Measurements from ENCODE around the gene CD101.
A peak's percentile ranks its signal among the peaks of the same experiment; 100 is the strongest.

Gene CD101

GRCh38 chr1:116962987-116963639 is 38.4 kb upstream of the CD101 start:
- Histone ChIP-seq H3K23ac (ENCODE audit: low read length in 2 of 2) (no peak overlapping the region), H3K4me2 (ENCODE audit: low read length, poor library complexity, severe bottlenecking) (no peak overlapping the region), H3K4me1 (ENCODE audit: control insufficient read depth, insufficient read depth, low read depth, low read length) (no peaks in the 10 kb centered on the region), H2BK5ac (ENCODE audit: low read depth, low read length, poor library complexity, severe bottlenecking) (no peak overlapping the region), H3K18ac (ENCODE audit: low read depth in 1 of 2, low read length in 2 of 2) (no peak overlapping the region), H3K4me3 (ENCODE audit: insufficient read depth in 1 of 2, low read depth in 1 of 2, low read length in 2 of 2) (no peak overlapping the region), H3K9me3 (ENCODE audit: control insufficient read depth, low read length) (no peaks in the 10 kb centered on the region), H4K91ac (ENCODE audit: low read length) (no peak overlapping the region), H3K27me3 (ENCODE audit: control insufficient read depth in 1 of 2, insufficient read depth in 1 of 2, low read length in 2 of 2) (no peaks in the 10 kb centered on the region), H2AK5ac (ENCODE audit: low read length, severe bottlenecking) (no peak overlapping the region), H4K8ac (ENCODE audit: low read length) (no peak overlapping the region), H2BK12ac (ENCODE audit: low read length in 2 of 2) (no peak overlapping the region), H3K36me3 (ENCODE audit: control insufficient read depth in 1 of 2, insufficient read depth in 2 of 2, low read depth in 1 of 2, low read length in 2 of 2) (peaks cover 16 to 35% of the 10 kb centered on the region in 2 experiments), H3K27ac (ENCODE audit: low read length, poor library complexity, severe bottlenecking) (no peak overlapping the region), H2BK15ac (ENCODE audit: low read depth, poor library complexity, severe bottlenecking) (no peak overlapping the region), H2AFZ (ENCODE audit: low read depth, low read length) (no peak overlapping the region), H3K14ac (ENCODE audit: low read length in 2 of 2) (no peak overlapping the region), H3K4ac (ENCODE audit: low read depth in 1 of 2, low read length in 2 of 2) (no peak overlapping the region), H2BK120ac (ENCODE audit: low read depth, low read length) (no peak overlapping the region), H3K79me1 (replicated peaks; ENCODE audit: low read length, poor library complexity, severe bottlenecking) (peaks cover 39% of the 10 kb centered on the region), H3K9ac (ENCODE audit: low read length) (no peak overlapping the region)
- no peak for DNase-seq
- 91% methylated on average over 4 of the region's 4 CpGs for WGBS

- H2BK15ac ChIP-seq (ENCODE audit: low read depth, poor library complexity, severe bottlenecking): no peak overlapping the region
- no peak overlapping the region for H2BK120ac ChIP-seq (ENCODE audit: low read depth, low read length)
- peaks cover 13 to 14% of the 10 kb centered on the region in 2 experiments for H3K36me3 ChIP-seq (ENCODE audit: control insufficient read depth in 1 of 2, insufficient read depth in 2 of 2, low read depth in 1 of 2, low read length in 2 of 2)
- H4K8ac ChIP-seq (ENCODE audit: low read length): no peak overlapping the region
- H3K18ac ChIP-seq (ENCODE audit: low read depth in 1 of 2, low read length in 2 of 2): no peak overlapping the region
- H3K14ac ChIP-seq (ENCODE audit: low read length in 2 of 2): no peak overlapping the region
- no peaks in the 10 kb centered on the region for H3K9me3 ChIP-seq (ENCODE audit: control insufficient read depth, low read length)
- H3K4me3 ChIP-seq (ENCODE audit: insufficient read depth in 1 of 2, low read depth in 1 of 2, low read length in 2 of 2): no peak overlapping the region
- no peak overlapping the region for H2AFZ ChIP-seq (ENCODE audit: low read depth, low read length)
- H3K4ac ChIP-seq (ENCODE audit: low read depth in 1 of 2, low read length in 2 of 2): no peak overlapping the region
- DNase-seq: no peak
- H3K4me1 ChIP-seq (ENCODE audit: control insufficient read depth, insufficient read depth, low read depth, low read length): peaks cover under 1% of the 10 kb centered on the region
- H3K4me2 ChIP-seq (ENCODE audit: low read length, poor library complexity, severe bottlenecking): no peak overlapping the region
- no peaks in the 10 kb centered on the region for H3K27me3 ChIP-seq (ENCODE audit: control insufficient read depth in 1 of 2, insufficient read depth in 1 of 2, low read length in 2 of 2)
- no peak overlapping the region for H2BK12ac ChIP-seq (ENCODE audit: low read length in 2 of 2)
- H4K91ac ChIP-seq (ENCODE audit: low read length): no peak overlapping the region
- no peak overlapping the region for H3K23ac ChIP-seq (ENCODE audit: low read length in 2 of 2)
- peaks cover 24% of the 10 kb centered on the region for H3K79me1 ChIP-seq (replicated peaks; ENCODE audit: low read length, poor library complexity, severe bottlenecking)
- WGBS: 98% methylated on average over 11 of the region's 11 CpGs
- no peak overlapping the region for H2BK5ac ChIP-seq (ENCODE audit: low read depth, low read length, poor library complexity, severe bottlenecking)
- no peak overlapping the region for H3K27ac ChIP-seq (ENCODE audit: low read length, poor library complexity, severe bottlenecking)
- H2AK5ac ChIP-seq (ENCODE audit: low read length, severe bottlenecking): no peak overlapping the region
- H3K9ac ChIP-seq (ENCODE audit: low read length): no peak overlapping the region
Observed at GRCh38 chr1:116966791-116967190, 34.8 kb upstream of the CD101 start.

GRCh38 chr1:116968724-116969123 is 32.8 kb upstream of the CD101 start:
- Histone ChIP-seq H4K8ac (ENCODE audit: low read length) (no peak overlapping the region), H2AK5ac (ENCODE audit: low read length, severe bottlenecking) (no peak overlapping the region), H3K4me2 (ENCODE audit: low read length, poor library complexity, severe bottlenecking) (no peak overlapping the region), H3K9ac (ENCODE audit: low read length) (no peak overlapping the region), H2BK120ac (ENCODE audit: low read depth, low read length) (no peak overlapping the region), H4K91ac (ENCODE audit: low read length) (no peak overlapping the region), H2BK12ac (ENCODE audit: low read length in 2 of 2) (no peak overlapping the region), H3K27ac (ENCODE audit: low read length, poor library complexity, severe bottlenecking) (no peak overlapping the region), H2AFZ (ENCODE audit: low read depth, low read length) (no peak overlapping the region), H3K4ac (ENCODE audit: low read depth in 1 of 2, low read length in 2 of 2) (no peak overlapping the region), H3K4me3 (ENCODE audit: insufficient read depth in 1 of 2, low read depth in 1 of 2, low read length in 2 of 2) (no peak overlapping the region), H2BK5ac (ENCODE audit: low read depth, low read length, poor library complexity, severe bottlenecking) (no peak overlapping the region), H3K4me1 (ENCODE audit: control insufficient read depth, insufficient read depth, low read depth, low read length) (peaks cover 10% of the 10 kb centered on the region), H3K23ac (ENCODE audit: low read length in 2 of 2) (no peak overlapping the region), H3K36me3 (ENCODE audit: control insufficient read depth in 1 of 2, insufficient read depth in 2 of 2, low read depth in 1 of 2, low read length in 2 of 2) (peaks cover 0 to 4% of the 10 kb centered on the region in 2 experiments), H3K79me1 (replicated peaks; ENCODE audit: low read length, poor library complexity, severe bottlenecking) (peaks cover 12% of the 10 kb centered on the region), H2BK15ac (ENCODE audit: low read depth, poor library complexity, severe bottlenecking) (no peak overlapping the region), H3K14ac (ENCODE audit: low read length in 2 of 2) (no peak overlapping the region), H3K27me3 (ENCODE audit: control insufficient read depth in 1 of 2, insufficient read depth in 1 of 2, low read length in 2 of 2) (no peaks in the 10 kb centered on the region), H3K9me3 (ENCODE audit: control insufficient read depth, low read length) (no peaks in the 10 kb centered on the region), H3K18ac (ENCODE audit: low read depth in 1 of 2, low read length in 2 of 2) (no peak overlapping the region)
- DNase-seq: no peak
- WGBS: 93% methylated on average over 3 of the region's 3 CpGs

GRCh38 chr1:116971258-116971860 is 30.2 kb upstream of the CD101 start:
- Histone ChIP-seq H3K79me1 (replicated peaks; ENCODE audit: low read length, poor library complexity, severe bottlenecking) (peaks cover 9% of the 10 kb centered on the region), H3K23ac (ENCODE audit: low read length in 2 of 2) (no peak overlapping the region), H3K27ac (ENCODE audit: low read length, poor library complexity, severe bottlenecking) (peak overlapping the region; percentile 48), H4K8ac (ENCODE audit: low read length) (no peak overlapping the region), H3K4me2 (ENCODE audit: low read length, poor library complexity, severe bottlenecking) (no peak overlapping the region), H3K4ac (ENCODE audit: low read depth in 1 of 2, low read length in 2 of 2) (no peak overlapping the region), H2BK12ac (ENCODE audit: low read length in 2 of 2) (no peak overlapping the region), H3K4me3 (ENCODE audit: insufficient read depth in 1 of 2, low read depth in 1 of 2, low read length in 2 of 2) (no peak overlapping the region), H3K36me3 (ENCODE audit: control insufficient read depth in 1 of 2, insufficient read depth in 2 of 2, low read depth in 1 of 2, low read length in 2 of 2) (peaks cover 0 to 13% of the 10 kb centered on the region in 2 experiments), H3K9me3 (ENCODE audit: control insufficient read depth, low read length) (no peaks in the 10 kb centered on the region), H3K9ac (ENCODE audit: low read length) (no peak overlapping the region), H4K91ac (ENCODE audit: low read length) (no peak overlapping the region), H3K27me3 (ENCODE audit: control insufficient read depth in 1 of 2, insufficient read depth in 1 of 2, low read length in 2 of 2) (no peaks in the 10 kb centered on the region), H3K4me1 (ENCODE audit: control insufficient read depth, insufficient read depth, low read depth, low read length) (peaks cover 10% of the 10 kb centered on the region), H2AK5ac (ENCODE audit: low read length, severe bottlenecking) (no peak overlapping the region), H3K14ac (ENCODE audit: low read length in 2 of 2) (no peak overlapping the region), H2BK15ac (ENCODE audit: low read depth, poor library complexity, severe bottlenecking) (no peak overlapping the region), H3K18ac (ENCODE audit: low read depth in 1 of 2, low read length in 2 of 2) (no peak overlapping the region), H2AFZ (ENCODE audit: low read depth, low read length) (no peak overlapping the region), H2BK120ac (ENCODE audit: low read depth, low read length) (no peak overlapping the region), H2BK5ac (ENCODE audit: low read depth, low read length, poor library complexity, severe bottlenecking) (no peak overlapping the region)
- DNase-seq: peak; percentile 55
- 36% methylated on average over 3 of the region's 4 CpGs for WGBS

Data from mesenchymal stem cell (in vitro differentiated cells and primary cell).